WTC11 (cell line): ENCODE data around the gene TRPC4AP. TPM values are rescaled to one million over a fixed set of nuclear protein-coding genes. Genes with fewer than 3 reads are reported as not detected.

Experiments used
- ATAC-seq: fragments of 200-7000 bp; cut with Tn5 transposase; 2 replicates; pipeline ENCODE4 v1.10.0; 2021; ENCODE audit warnings: mild to moderate bottlenecking, moderate library complexity
- CTCF ChIA-PET: fragments of 300-600 bp; sonication (Branson Sonifier 250); formaldehyde crosslinking; loops from one replicate; lab custom pipeline; 2021; ENCODE audit warnings: antibody characterized with exemption; lab: Charles Lee
- POLR2A ChIA-PET: fragments of 350-600 bp; sonication (Branson Sonifier 250); formaldehyde crosslinking; loops from one replicate; lab custom pipeline; 2021; ENCODE audit warnings: antibody characterized with exemption; lab: Charles Lee
- DNase-seq: peaks from one replicate; pipeline ENCODE4 v3.0.0; 2021; ENCODE audit warnings: low spot score
- H3K27ac Mint-ChIP-seq: 2 replicates; pipeline ENCODE4 v1.8.0; 2021; ENCODE audit warnings: mixed read lengths
- H3K27me3 Mint-ChIP-seq: 2 replicates; pipeline ENCODE4 v1.8.0; 2021; ENCODE audit warnings: low read depth, mild to moderate bottlenecking, moderate library complexity, mixed read lengths
- H3K36me3 Mint-ChIP-seq: 2 replicates; pipeline ENCODE4 v1.8.0; 2021; ENCODE audit warnings: mixed read lengths
- H3K4me1 Mint-ChIP-seq: 2 replicates; pipeline ENCODE4 v1.8.0; 2022; ENCODE audit warnings: mixed read lengths
- H3K4me3 Mint-ChIP-seq: 2 replicates; pipeline ENCODE4 v1.8.0; 2021; ENCODE audit warnings: mild to moderate bottlenecking, moderate library complexity, mixed read lengths
- H3K9me3 Mint-ChIP-seq: 2 replicates; pipeline ENCODE4 v1.8.0; 2021; ENCODE audit warnings: mixed read lengths
- ATF6 ChIP-seq: sonication (generic); formaldehyde crosslinking; IDR thresholded peaks from 2 replicates; pipeline ENCODE4 v1.8.1; 2023; ENCODE audit warnings: mild to moderate bottlenecking, missing genetic modification reagents
- CBFB ChIP-seq: sonication (generic); formaldehyde crosslinking; IDR thresholded peaks from 2 replicates; pipeline ENCODE4 v1.8.1; 2022; ENCODE audit warnings: mild to moderate bottlenecking, low read depth, missing genetic modification reagents
- CREB1 ChIP-seq: sonication (generic); formaldehyde crosslinking; IDR thresholded peaks from 2 replicates; pipeline ENCODE4 v1.8.0; 2023; ENCODE audit warnings: mild to moderate bottlenecking, missing genetic modification reagents
- CREM ChIP-seq: sonication (generic); formaldehyde crosslinking; IDR thresholded peaks from 2 replicates; pipeline ENCODE4 v1.8.1; 2022; ENCODE audit warnings: mild to moderate bottlenecking, missing genetic modification reagents, moderate library complexity
- E2F5 ChIP-seq: sonication (generic); formaldehyde crosslinking; IDR thresholded peaks from 2 replicates; pipeline ENCODE4 v1.8.1; 2022; ENCODE audit warnings: mild to moderate bottlenecking, moderate library complexity, missing genetic modification reagents
- FOXK1 ChIP-seq: sonication (generic); formaldehyde crosslinking; IDR thresholded peaks from 2 replicates; pipeline ENCODE4 v1.8.0; 2022; ENCODE audit warnings: mild to moderate bottlenecking, moderate library complexity, missing genetic modification reagents
- GTF2I ChIP-seq: fragments of 250-450 bp; sonication (Bioruptor Pico); conservative IDR thresholded peaks from 2 replicates; pipeline ENCODE4 v1.4.0; 2021; ENCODE audit warnings: mild to moderate bottlenecking
- IRF1 ChIP-seq: sonication (generic); formaldehyde crosslinking; IDR thresholded peaks from 2 replicates; pipeline ENCODE4 v1.8.0; 2023; ENCODE audit warnings: missing genetic modification reagents
- MXD4 ChIP-seq: fragments of 250-450 bp; sonication (Bioruptor Pico); IDR thresholded peaks from 2 replicates; pipeline ENCODE4 v1.8.0; 2021; ENCODE audit warnings: mild to moderate bottlenecking, moderate library complexity, borderline replicate concordance
- SMAD3 ChIP-seq: sonication (generic); formaldehyde crosslinking; IDR thresholded peaks from 2 replicates; pipeline ENCODE4 v1.8.0; 2022; ENCODE audit warnings: missing genetic modification reagents, mild to moderate bottlenecking, borderline replicate concordance
- ZNF121 ChIP-seq: sonication (generic); formaldehyde crosslinking; IDR thresholded peaks from 2 replicates; pipeline ENCODE4 v1.8.0; 2023; ENCODE audit warnings: missing genetic modification reagents
- ZNF219 ChIP-seq: sonication (generic); formaldehyde crosslinking; IDR thresholded peaks from 2 replicates; pipeline ENCODE4 v1.8.0; 2023; ENCODE audit warnings: missing genetic modification reagents, mild to moderate bottlenecking, borderline replicate concordance
- ZNF232 ChIP-seq: sonication (generic); formaldehyde crosslinking; IDR thresholded peaks from 2 replicates; pipeline ENCODE4 v1.8.0; 2022; ENCODE audit warnings: mild to moderate bottlenecking, missing genetic modification reagents
- ZNF281 ChIP-seq: sonication (generic); formaldehyde crosslinking; IDR thresholded peaks from 2 replicates; pipeline ENCODE4 v1.8.0; 2023; ENCODE audit warnings: mild to moderate bottlenecking, missing genetic modification reagents
- total RNA-seq: library from RNA; stranded (reverse); gene quantifications from 3 replicates; pipeline ENCODE4 v1.2.3, GENCODE V29; 2021
- TF ChIP-seq, protein P1 (sequence below): sonication (generic); formaldehyde crosslinking; IDR thresholded peaks from 2 replicates; pipeline ENCODE4 v1.8.1; 2023; ENCODE audit warnings: mild to moderate bottlenecking, missing genetic modification reagents, borderline replicate concordance
- TF ChIP-seq, protein P2 (sequence below): sonication (generic); formaldehyde crosslinking; IDR thresholded peaks from 2 replicates; pipeline ENCODE4 v1.8.1; 2023; ENCODE audit warnings: mild to moderate bottlenecking, missing genetic modification reagents, moderate library complexity
- TF ChIP-seq, protein P3 (sequence below): sonication (generic); formaldehyde crosslinking; IDR thresholded peaks from 2 replicates; pipeline ENCODE4 v1.8.1; 2022; ENCODE audit warnings: mild to moderate bottlenecking, missing genetic modification reagents, moderate library complexity, borderline replicate concordance

The TRPC4AP gene
- total RNA-seq, 1 experiment from 2014 or later, result 73.8 TPM

DNA sequence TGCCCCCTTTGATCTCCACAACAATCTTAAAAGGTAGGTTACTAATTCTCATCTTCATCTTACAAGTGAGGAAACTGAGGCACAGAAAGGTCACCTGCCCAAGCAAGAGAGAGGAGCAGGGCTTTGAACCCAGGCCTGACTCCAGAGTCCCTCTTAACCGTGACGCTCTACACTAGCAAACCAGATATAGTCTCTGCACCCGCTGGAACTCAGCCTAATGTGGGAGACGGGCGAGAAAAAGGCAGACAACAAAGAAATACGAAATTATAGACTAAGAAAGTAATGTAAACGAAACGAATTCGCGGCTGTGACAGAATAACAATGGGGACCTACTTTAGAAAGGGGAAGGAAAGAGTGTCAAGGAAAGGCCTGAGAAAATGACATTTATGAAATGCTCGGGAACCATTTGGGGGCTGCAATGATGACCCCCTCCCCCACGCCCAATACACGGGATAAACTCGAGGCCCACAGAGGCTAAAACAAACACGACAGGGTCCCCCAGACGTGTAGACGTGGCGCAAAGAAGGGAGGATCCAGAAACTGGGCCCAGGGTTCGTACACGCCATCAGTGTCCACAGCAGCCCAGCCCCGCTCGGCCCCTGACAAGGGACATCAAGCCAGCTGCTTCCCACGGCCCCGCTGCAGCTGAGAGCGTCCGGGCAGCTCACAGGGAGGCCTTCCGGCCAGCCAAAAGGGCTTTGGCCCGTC is 637 bp downstream of the TRPC4AP start:
- no peak; the same call in 1 of the 2 replicates for ATAC-seq
- CTCF ChIA-PET, result interaction anchor here (0.6 to 1.4 kb wide), 15 partner anchors 12 to 363 kb away, joined by 3 to 4 read pairs (median 3); partner anchors contain the start of gene EDEM2

DNA sequence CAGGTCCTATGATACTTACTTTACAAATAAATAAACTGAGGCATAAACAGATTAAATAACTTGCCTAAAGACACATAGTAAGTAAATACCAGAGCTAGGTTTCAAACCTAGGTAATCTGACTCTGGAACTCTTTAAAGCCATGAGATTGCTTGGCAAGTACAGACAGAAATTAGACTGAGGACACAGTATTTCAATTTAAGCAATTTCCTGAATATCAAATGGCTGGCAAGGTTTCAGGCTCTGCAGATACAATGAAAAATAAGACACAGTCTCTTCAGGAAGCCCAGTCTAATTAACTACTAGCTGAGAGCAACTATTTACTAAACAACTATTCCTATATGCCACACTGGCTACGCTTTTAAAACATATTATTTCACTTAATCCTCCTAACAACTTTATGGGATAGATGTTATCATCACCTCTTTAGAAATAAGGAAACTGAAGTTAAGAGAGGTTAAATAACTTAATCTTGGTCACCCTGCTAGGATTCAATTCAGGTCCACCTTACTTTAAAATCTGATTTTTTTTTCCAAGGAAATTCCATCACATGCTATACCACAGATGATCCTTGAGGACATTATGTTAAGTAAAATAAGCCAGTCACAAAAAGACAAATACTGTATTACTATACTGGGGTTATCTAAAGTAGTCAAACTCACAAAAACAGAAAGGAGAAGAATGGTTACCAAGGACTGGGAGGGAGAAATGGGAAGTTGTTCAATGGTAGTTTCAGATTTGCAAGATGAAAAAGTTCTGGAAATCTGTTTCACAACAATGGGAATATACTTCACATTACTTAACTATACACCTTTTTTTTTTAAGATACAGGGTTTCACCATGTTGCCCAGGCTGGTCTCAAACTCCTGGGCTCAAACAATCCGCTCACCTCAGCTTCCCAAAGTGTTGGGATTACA is 4.1 kb downstream of the TRPC4AP start:
- ChIA-PET CTCF (no interaction called here), POLR2A (no interaction called here)
- ATAC-seq, result no peak
- peaks cover 6% of the 10 kb centered on the region; the same call in 1 of the 2 replicates for H3K27me3 Mint-ChIP-seq
- no peaks in the 10 kb centered on the region for H3K9me3 Mint-ChIP-seq
- no peak for DNase-seq
- peaks cover 8% of the 10 kb centered on the region for H3K36me3 Mint-ChIP-seq
- H3K27ac Mint-ChIP-seq, result peak overlapping the region; percentile 58
- TF ChIP-seq ATF6 (no peak), E2F5 (CRISPR knock-in tag) (no peak), ZNF219 (CRISPR knock-in tag) (no peak), IRF1 (CRISPR knock-in tag) (no peak), SMAD3 (CRISPR knock-in tag) (no peak), ZNF232 (no peak), ZNF281 (CRISPR knock-in tag) (no peak), MXD4 (no peak), CREB1 (no peak), CREM (no peak), CBFB (CRISPR knock-in tag) (no peak), GTF2I (CRISPR knock-in tag) (no peak)
- TF ChIP-seq, protein P1, sequence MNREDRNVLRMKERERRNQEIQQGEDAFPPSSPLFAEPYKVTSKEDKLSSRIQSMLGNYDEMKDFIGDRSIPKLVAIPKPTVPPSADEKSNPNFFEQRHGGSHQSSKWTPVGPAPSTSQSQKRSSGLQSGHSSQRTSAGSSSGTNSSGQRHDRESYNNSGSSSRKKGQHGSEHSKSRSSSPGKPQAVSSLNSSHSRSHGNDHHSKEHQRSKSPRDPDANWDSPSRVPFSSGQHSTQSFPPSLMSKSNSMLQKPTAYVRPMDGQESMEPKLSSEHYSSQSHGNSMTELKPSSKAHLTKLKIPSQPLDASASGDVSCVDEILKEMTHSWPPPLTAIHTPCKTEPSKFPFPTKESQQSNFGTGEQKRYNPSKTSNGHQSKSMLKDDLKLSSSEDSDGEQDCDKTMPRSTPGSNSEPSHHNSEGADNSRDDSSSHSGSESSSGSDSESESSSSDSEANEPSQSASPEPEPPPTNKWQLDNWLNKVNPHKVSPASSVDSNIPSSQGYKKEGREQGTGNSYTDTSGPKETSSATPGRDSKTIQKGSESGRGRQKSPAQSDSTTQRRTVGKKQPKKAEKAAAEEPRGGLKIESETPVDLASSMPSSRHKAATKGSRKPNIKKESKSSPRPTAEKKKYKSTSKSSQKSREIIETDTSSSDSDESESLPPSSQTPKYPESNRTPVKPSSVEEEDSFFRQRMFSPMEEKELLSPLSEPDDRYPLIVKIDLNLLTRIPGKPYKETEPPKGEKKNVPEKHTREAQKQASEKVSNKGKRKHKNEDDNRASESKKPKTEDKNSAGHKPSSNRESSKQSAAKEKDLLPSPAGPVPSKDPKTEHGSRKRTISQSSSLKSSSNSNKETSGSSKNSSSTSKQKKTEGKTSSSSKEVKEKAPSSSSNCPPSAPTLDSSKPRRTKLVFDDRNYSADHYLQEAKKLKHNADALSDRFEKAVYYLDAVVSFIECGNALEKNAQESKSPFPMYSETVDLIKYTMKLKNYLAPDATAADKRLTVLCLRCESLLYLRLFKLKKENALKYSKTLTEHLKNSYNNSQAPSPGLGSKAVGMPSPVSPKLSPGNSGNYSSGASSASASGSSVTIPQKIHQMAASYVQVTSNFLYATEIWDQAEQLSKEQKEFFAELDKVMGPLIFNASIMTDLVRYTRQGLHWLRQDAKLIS (CRISPR knock-in tag), result no peak
- TF ChIP-seq, protein P2, sequence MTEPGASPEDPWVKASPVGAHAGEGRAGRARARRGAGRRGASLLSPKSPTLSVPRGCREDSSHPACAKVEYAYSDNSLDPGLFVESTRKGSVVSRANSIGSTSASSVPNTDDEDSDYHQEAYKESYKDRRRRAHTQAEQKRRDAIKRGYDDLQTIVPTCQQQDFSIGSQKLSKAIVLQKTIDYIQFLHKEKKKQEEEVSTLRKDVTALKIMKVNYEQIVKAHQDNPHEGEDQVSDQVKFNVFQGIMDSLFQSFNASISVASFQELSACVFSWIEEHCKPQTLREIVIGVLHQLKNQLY (CRISPR knock-in tag), result no peak
- TF ChIP-seq, protein P3, sequence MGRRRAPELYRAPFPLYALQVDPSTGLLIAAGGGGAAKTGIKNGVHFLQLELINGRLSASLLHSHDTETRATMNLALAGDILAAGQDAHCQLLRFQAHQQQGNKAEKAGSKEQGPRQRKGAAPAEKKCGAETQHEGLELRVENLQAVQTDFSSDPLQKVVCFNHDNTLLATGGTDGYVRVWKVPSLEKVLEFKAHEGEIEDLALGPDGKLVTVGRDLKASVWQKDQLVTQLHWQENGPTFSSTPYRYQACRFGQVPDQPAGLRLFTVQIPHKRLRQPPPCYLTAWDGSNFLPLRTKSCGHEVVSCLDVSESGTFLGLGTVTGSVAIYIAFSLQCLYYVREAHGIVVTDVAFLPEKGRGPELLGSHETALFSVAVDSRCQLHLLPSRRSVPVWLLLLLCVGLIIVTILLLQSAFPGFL (CRISPR knock-in tag), result no peak
- TF ChIP-seq, all 79 proteins: peak for 0
- Mint-ChIP-seq H3K4me3 (no peak overlapping the region), H3K4me1 (peaks cover 28% of the 10 kb centered on the region)

More for the DNA sequence above, 637 bp downstream of the TRPC4AP start:
- POLR2A ChIA-PET, result interaction anchor here (0.6 to 1.1 kb wide), 3 partner anchors 40 to 178 kb away, joined by 3 to 11 read pairs (median 4); partner anchors contain the start of gene EDEM2
- Mint-ChIP-seq H3K4me1 (peaks cover 31% of the 10 kb centered on the region), H3K27me3 (peaks cover 8% of the 10 kb centered on the region; the same call in 1 of the 2 replicates), H3K27ac (peak overlapping the region; percentile 86), H3K4me3 (peak overlapping the region; percentile 89), H3K9me3 (no peaks in the 10 kb centered on the region), H3K36me3 (peaks cover 8% of the 10 kb centered on the region)
- DNase-seq, result no peak
- peak; percentile 98 for TF ChIP-seq ZNF121 (CRISPR knock-in tag)
- TF ChIP-seq, protein P3 (CRISPR knock-in tag), result 0 out of 2 replicates have a peak, but pooled peaks have one; percentile 28
- TF ChIP-seq FOXK1, result no peak
